AG04450 (cell line): ENCODE measurements around the gene TGFA. TPM values are rescaled to one million over a fixed set of nuclear protein-coding genes. Genes with fewer than 3 reads are reported as not detected.

Experiments
- CTCF ChIA-PET: fragments of 300-600, 350-600 bp; formaldehyde crosslinking; extraction: SDS; loops from one replicate; lab custom pipeline; 2022; ENCODE audit warnings: antibody characterized with exemption, inconsistent platforms; lab: Charles Lee
- POLR2A ChIA-PET: fragments of 350-600 bp; formaldehyde crosslinking; extraction: SDS; loops from one replicate; lab custom pipeline; 2021; ENCODE audit warnings: antibody characterized with exemption, inconsistent platforms; lab: Yijun Ruan, JAX
- DNase-seq: peaks from one replicate; pipeline ENCODE4 v3.0.0-alpha.2; 2011; ENCODE audit warnings: low read depth, low spot score
- H3K27ac ChIP-seq: one replicate; pipeline ENCODE4 v1.5.1; 2012; ENCODE audit warnings: low read depth, low read length, control low read depth
- H3K27me3 ChIP-seq: one replicate; pipeline ENCODE4 v1.6.0; 2012; ENCODE audit warnings: low read length; ENCODE audit not compliant: control insufficient read depth, insufficient read depth
- H3K4me3 ChIP-seq: 2 replicates; pipeline ENCODE4 v1.5.1; 2011; ENCODE audit warnings: mild to moderate bottlenecking, low read depth, low read length, control low read depth
- H3K9me3 ChIP-seq: 2 replicates; pipeline ENCODE4 v1.5.1; 2012; ENCODE audit warnings: low read length; ENCODE audit not compliant: control insufficient read depth, insufficient read depth
- polyA plus RNA-seq: library from polyadenylated mRNA; depleted of rRNA; stranded (reverse); fragments of >200 nt; gene quantifications from 2 replicates; pipeline ENCODE4 v1.2.3, GENCODE V29; 2011
- TF ChIP-seq, protein P1 (sequence below): IDR thresholded peaks from 2 replicates; pipeline ENCODE4 v1.5.1; 2011; ENCODE audit warnings: low read depth, low read length, control low read depth, inconsistent platforms

Gene TGFA
- polyA plus RNA-seq, 1 experiment = not detected

DNA sequence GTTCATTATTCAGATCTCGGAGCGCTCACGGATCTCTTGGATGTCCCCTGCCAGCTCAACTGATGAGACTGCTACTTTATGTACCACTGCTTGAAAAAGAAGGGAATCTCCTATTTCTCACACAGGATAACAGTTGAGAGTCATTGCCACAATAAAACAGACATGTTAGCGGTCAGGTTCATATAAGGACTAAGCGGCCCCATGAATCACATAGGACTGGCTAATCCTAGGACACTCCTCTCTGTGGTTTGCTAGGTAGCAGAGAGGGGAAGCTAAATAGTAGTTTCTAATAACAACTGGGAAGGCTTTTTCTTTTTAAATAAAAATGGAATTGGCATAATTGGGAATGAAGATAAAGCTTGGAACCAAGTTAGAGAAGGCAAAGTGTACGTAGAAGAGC is 15.9 kb upstream of the TGFA start:
- no peak for DNase-seq
- ChIA-PET CTCF (interaction anchor here (1.2 kb wide), 1 partner anchor 265 kb away, joined by 3 read pairs; no protein-coding TSS in a partner anchor), POLR2A (no interaction called here)
- TF ChIP-seq, protein P1, sequence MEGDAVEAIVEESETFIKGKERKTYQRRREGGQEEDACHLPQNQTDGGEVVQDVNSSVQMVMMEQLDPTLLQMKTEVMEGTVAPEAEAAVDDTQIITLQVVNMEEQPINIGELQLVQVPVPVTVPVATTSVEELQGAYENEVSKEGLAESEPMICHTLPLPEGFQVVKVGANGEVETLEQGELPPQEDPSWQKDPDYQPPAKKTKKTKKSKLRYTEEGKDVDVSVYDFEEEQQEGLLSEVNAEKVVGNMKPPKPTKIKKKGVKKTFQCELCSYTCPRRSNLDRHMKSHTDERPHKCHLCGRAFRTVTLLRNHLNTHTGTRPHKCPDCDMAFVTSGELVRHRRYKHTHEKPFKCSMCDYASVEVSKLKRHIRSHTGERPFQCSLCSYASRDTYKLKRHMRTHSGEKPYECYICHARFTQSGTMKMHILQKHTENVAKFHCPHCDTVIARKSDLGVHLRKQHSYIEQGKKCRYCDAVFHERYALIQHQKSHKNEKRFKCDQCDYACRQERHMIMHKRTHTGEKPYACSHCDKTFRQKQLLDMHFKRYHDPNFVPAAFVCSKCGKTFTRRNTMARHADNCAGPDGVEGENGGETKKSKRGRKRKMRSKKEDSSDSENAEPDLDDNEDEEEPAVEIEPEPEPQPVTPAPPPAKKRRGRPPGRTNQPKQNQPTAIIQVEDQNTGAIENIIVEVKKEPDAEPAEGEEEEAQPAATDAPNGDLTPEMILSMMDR = no peak
- H3K9me3 ChIP-seq = no peaks in the 10 kb centered on the region
- no peak overlapping the region for H3K27ac ChIP-seq
- no peak overlapping the region for H3K4me3 ChIP-seq
- no peaks in the 10 kb centered on the region for H3K27me3 ChIP-seq

DNA sequence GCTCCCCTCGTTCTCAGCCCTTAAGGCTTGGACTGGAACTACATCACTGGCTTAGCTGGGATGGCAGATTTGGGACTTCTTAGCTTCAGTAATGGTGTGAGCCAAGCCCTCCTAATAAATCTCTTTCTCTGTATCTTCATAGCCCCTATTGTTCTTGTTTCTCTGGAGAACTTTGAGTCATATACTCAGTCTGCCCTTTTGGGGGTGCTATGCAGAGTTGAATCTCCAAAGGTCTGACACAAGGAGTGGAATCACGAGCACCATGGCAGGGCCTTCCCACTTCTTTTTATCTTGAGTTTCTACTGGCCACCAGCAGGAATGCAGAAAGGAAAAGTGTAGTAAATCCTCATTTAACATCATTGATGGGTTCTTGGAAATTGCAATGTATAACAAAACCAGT is 13.3 kb upstream of the TGFA start:
- Histone ChIP-seq H3K27ac (no peak overlapping the region), H3K4me3 (no peak overlapping the region), H3K27me3 (no peaks in the 10 kb centered on the region), H3K9me3 (no peaks in the 10 kb centered on the region)
- ChIA-PET POLR2A (no interaction called here), CTCF (no interaction called here)
- DNase-seq = no peak
- TF ChIP-seq, protein P1 = no peak

DNA sequence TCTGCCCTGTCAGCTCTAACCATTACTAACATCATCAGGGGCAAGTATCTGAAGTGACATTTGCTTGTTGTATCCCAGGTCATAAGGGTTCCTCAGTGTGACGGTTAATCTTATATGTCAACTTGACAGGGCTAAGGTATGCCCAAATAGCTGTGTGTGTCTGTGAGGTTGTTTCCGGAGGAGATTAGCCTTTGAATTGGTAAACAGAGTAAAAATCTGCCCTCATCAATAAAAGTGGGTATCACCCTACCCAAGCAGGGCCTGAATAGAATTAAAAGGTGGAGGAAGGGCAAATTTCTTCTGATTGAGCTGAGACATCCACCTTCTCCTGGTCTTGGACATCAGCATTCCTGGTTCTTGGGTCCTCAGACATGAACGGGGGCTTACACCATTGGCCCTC is 12.8 kb upstream of the TGFA start:
- Histone ChIP-seq H3K27me3 (no peaks in the 10 kb centered on the region), H3K9me3 (no peaks in the 10 kb centered on the region), H3K27ac (no peak overlapping the region), H3K4me3 (no peak overlapping the region)
- TF ChIP-seq, protein P1 = no peak
- ChIA-PET POLR2A (no interaction called here), CTCF (no interaction called here)
- no peak for DNase-seq

DNA sequence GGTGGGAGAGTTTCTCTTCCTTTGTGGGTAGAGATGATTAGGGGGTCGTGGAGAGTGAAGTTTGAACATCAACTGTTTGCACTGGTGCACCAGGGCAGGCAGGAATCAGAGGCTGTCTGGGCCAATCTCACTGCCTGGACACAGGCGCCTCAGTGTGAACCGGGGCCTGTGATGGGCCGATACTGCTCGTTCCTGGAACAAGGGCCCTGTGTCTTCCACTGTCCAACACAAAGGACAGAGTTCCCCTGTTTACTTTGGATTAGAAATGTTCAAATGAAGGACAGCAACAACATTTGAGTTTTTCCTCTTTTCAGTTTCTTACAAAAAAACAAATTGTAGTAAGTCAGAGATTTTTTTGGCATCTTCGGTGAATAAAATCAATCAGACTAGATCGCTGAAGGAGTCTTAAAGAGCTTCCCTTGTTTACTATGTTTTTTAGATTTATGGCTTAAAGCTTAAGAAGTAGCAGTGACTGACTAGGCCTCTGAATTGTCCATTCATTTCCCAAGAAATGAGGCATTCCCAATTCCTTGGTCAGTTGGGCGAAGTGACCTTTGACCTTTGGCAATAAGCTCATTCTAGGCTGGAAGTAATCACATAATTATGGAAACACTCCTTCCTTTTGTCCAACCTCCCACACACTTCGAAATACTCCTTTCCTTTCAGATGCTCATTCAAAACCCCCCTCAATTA is 11.6 kb upstream of the TGFA start:
- ChIA-PET POLR2A (no interaction called here), CTCF (interaction anchor here (0.9 kb wide), 1 partner anchor 436 kb away, joined by 3 read pairs; no protein-coding TSS in a partner anchor)
- Histone ChIP-seq H3K27ac (no peak overlapping the region), H3K4me3 (no peak overlapping the region), H3K27me3 (no peaks in the 10 kb centered on the region), H3K9me3 (no peaks in the 10 kb centered on the region)
- DNase-seq = no peak
- TF ChIP-seq, protein P1 = no peak

DNA sequence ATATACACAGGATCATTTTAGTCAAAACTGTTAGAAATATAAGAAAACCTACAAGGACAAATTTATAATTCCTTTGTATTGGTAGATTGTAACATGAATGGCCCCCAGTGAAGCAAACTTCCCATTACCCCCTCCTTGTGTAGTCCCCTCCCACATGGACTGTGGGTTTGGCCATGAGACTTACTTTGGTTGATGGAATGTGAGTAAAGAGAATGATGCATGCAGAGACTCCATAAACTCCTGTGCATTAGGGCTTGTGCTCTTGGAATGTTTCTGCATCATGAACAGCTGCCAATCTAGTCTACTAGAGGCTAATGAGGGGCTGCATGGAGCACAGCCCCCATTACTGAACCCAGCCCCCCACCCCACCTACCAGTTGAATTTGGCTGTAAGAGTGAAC is 8.3 kb upstream of the TGFA start:
- no peak overlapping the region for H3K4me3 ChIP-seq
- no peak overlapping the region for H3K27ac ChIP-seq
- H3K27me3 ChIP-seq = peaks cover 6% of the 10 kb centered on the region
- TF ChIP-seq, protein P1 = no peak
- ChIA-PET POLR2A (no interaction called here), CTCF (no interaction called here)
- H3K9me3 ChIP-seq = no peaks in the 10 kb centered on the region
- no peak for DNase-seq
